HepG2 (cell line): ENCODE results near the gene COPZ1. TPM values are rescaled to one million over a fixed set of nuclear protein-coding genes. Genes with fewer than 3 reads are reported as not detected.
A peak's percentile ranks its signal among the peaks of the same experiment; 100 is the strongest.

Experiments used
- BORCS8-MEF2B ChIP-seq: sonication (generic); formaldehyde crosslinking; IDR thresholded peaks from 2 replicates; pipeline ENCODE4 v1.8.0; 2022; ENCODE audit warnings: mild to moderate bottlenecking, missing genetic modification reagents
- HOXA7 ChIP-seq: sonication (generic); formaldehyde crosslinking; IDR thresholded peaks from 2 replicates; pipeline ENCODE4 v1.8.1; 2022; ENCODE audit warnings: mild to moderate bottlenecking, missing genetic modification reagents, moderate library complexity
- HOXD1 ChIP-seq: sonication (generic); formaldehyde crosslinking; IDR thresholded peaks from 2 replicates; pipeline ENCODE4 v1.5.0; 2020; ENCODE audit warnings: missing genetic modification reagents
- IKZF1 ChIP-seq: fragments of 450-650 bp; IDR thresholded peaks from 2 replicates; pipeline ENCODE4 v1.7.1; 2016
- JDP2 ChIP-seq: sonication (generic); formaldehyde crosslinking; IDR thresholded peaks from 2 replicates; pipeline ENCODE4 v1.8.1; 2022; ENCODE audit warnings: missing genetic modification reagents, borderline replicate concordance
- MATR3 ChIP-seq: sonication (generic); formaldehyde crosslinking; IDR thresholded peaks from 2 replicates; pipeline ENCODE4 v1.4.0; 2020; ENCODE audit warnings: missing genetic modification reagents
- MED8 ChIP-seq: sonication (generic); formaldehyde crosslinking; IDR thresholded peaks from 2 replicates; pipeline ENCODE4 v1.8.1; 2023; ENCODE audit warnings: mild to moderate bottlenecking, missing genetic modification reagents; ENCODE audit not compliant: insufficient replicate concordance
- MTF2 ChIP-seq: sonication (generic); formaldehyde crosslinking; IDR thresholded peaks from 2 replicates; pipeline ENCODE4 v1.5.0; 2020; ENCODE audit warnings: missing genetic modification reagents, borderline replicate concordance
- RFXANK ChIP-seq: IDR thresholded peaks from 2 replicates; pipeline ENCODE4 v1.6.1; 2016
- RXRA ChIP-seq: sonication (generic); formaldehyde crosslinking; IDR thresholded peaks from 2 replicates; pipeline ENCODE4 v1.5.1; 2020; ENCODE audit warnings: missing genetic modification reagents
- SAFB2 ChIP-seq: sonication (generic); formaldehyde crosslinking; IDR thresholded peaks from 2 replicates; pipeline ENCODE4 v1.5.1; 2020; ENCODE audit warnings: missing genetic modification reagents, low read depth, mild to moderate bottlenecking, borderline replicate concordance
- SAP130 ChIP-seq: IDR thresholded peaks from 2 replicates; pipeline ENCODE4 v1.6.1; 2016; ENCODE audit warnings: low read depth
- SOX5 ChIP-seq: IDR thresholded peaks from 2 replicates; pipeline ENCODE4 v1.6.1; 2016; ENCODE audit warnings: borderline replicate concordance
- ZBTB43 ChIP-seq: sonication (generic); formaldehyde crosslinking; conservative IDR thresholded peaks from 2 replicates; pipeline ENCODE4 v1.4.0; 2020; ENCODE audit warnings: missing genetic modification reagents
- ZFAT ChIP-seq: sonication (generic); formaldehyde crosslinking; conservative IDR thresholded peaks from 2 replicates; pipeline ENCODE4 v1.8.1; 2023; ENCODE audit warnings: missing genetic modification reagents, inconsistent platforms
- ZKSCAN5 ChIP-seq: sonication (generic); formaldehyde crosslinking; IDR thresholded peaks from 2 replicates; pipeline ENCODE4 v1.5.1; 2020; ENCODE audit warnings: mild to moderate bottlenecking, missing genetic modification reagents
- ZNF235 ChIP-seq: sonication (generic); formaldehyde crosslinking; IDR thresholded peaks from 2 replicates; pipeline ENCODE4 v1.8.1; 2023; ENCODE audit warnings: mild to moderate bottlenecking, missing genetic modification reagents, borderline replicate concordance
- ZNF317 ChIP-seq: sonication (generic); formaldehyde crosslinking; IDR thresholded peaks from 2 replicates; pipeline ENCODE4 v1.5.0; 2020; ENCODE audit warnings: mild to moderate bottlenecking, missing genetic modification reagents
- ZNF34 ChIP-seq: sonication (generic); formaldehyde crosslinking; IDR thresholded peaks from 2 replicates; pipeline ENCODE4 v1.4.0; 2020; ENCODE audit warnings: mild to moderate bottlenecking, missing genetic modification reagents, borderline replicate concordance
- ZNF350 ChIP-seq: sonication (generic); formaldehyde crosslinking; IDR thresholded peaks from 2 replicates; pipeline ENCODE4 v1.4.0; 2020; ENCODE audit warnings: mild to moderate bottlenecking, low read depth, missing genetic modification reagents, borderline replicate concordance
- ZNF460 ChIP-seq: sonication (generic); formaldehyde crosslinking; IDR thresholded peaks from 2 replicates; pipeline ENCODE4 v1.5.1; 2020; ENCODE audit warnings: missing genetic modification reagents, mild to moderate bottlenecking, borderline replicate concordance
- ZNF570 ChIP-seq: sonication (generic); formaldehyde crosslinking; IDR thresholded peaks from 2 replicates; pipeline ENCODE4 v1.4.0; 2020; ENCODE audit warnings: mild to moderate bottlenecking, missing genetic modification reagents, borderline replicate concordance
- ZNF629 ChIP-seq: sonication (generic); formaldehyde crosslinking; conservative IDR thresholded peaks from 2 replicates; pipeline ENCODE4 v1.5.0; 2020; ENCODE audit warnings: missing genetic modification reagents
- ZNF772 ChIP-seq: sonication (generic); formaldehyde crosslinking; IDR thresholded peaks from 2 replicates; pipeline ENCODE4 v1.5.0; 2020; ENCODE audit warnings: mild to moderate bottlenecking, missing genetic modification reagents
- ZSCAN12 ChIP-seq: sonication (generic); formaldehyde crosslinking; IDR thresholded peaks from 2 replicates; pipeline ENCODE4 v1.9.0; 2021; ENCODE audit warnings: mild to moderate bottlenecking, missing genetic modification reagents
- polyA plus RNA-seq, 8 experiments: library from polyadenylated mRNA; depleted of rRNA in 3 of 8; stranded (reverse) in 7 of 8; unstranded in 1 of 8; fragments of >200 nt; fragmentation: Illumina TruSeq in 4 of 8; extraction: Trizol in 4 of 8; gene quantifications; 2 replicates each; pipeline versions ENCODE4 v1.2.1 to v1.2.3, GENCODE V29; 2011 to 2016; ENCODE audit warnings: low read depth in 4 of 8, missing spikeins in 1 of 8, mixed read lengths in 1 of 8; ENCODE audit not compliant: insufficient read depth in 1 of 8
- total RNA-seq, 5 experiments: library from RNA; depleted of rRNA; stranded (reverse); fragments of >200 nt; fragmentation: Illumina TruSeq; extraction: Trizol; gene quantifications; 2 replicates each; pipeline ENCODE4 v1.2.3, GENCODE V29; 2016; ENCODE audit warnings: low read depth in 1 of 5
- TF ChIP-seq, protein P1 (sequence below): sonication (generic); formaldehyde crosslinking; IDR thresholded peaks from 2 replicates; pipeline ENCODE4 v1.4.0; 2020; ENCODE audit warnings: missing genetic modification reagents, mild to moderate bottlenecking, borderline replicate concordance
- TF ChIP-seq, protein P2 (sequence below): sonication (generic); formaldehyde crosslinking; IDR thresholded peaks from 2 replicates; pipeline ENCODE4 v1.4.0; 2020; ENCODE audit warnings: mild to moderate bottlenecking, missing genetic modification reagents
- TF ChIP-seq, protein P3 (sequence below): sonication (generic); formaldehyde crosslinking; IDR thresholded peaks from 2 replicates; pipeline ENCODE4 v1.5.0; 2020; ENCODE audit warnings: missing genetic modification reagents, mild to moderate bottlenecking, borderline replicate concordance
- TF ChIP-seq, protein P4 (sequence below): IDR thresholded peaks from 2 replicates; pipeline ENCODE4 v1.6.1; 2016; ENCODE audit warnings: mild to moderate bottlenecking

COPZ1 gene
- total and polyA plus RNA-seq, 2 of the 13 experiments (the other 11 are each of a cell fraction or from before 2014, with no cell fraction given) = 125 to 184 TPM

DNA sequence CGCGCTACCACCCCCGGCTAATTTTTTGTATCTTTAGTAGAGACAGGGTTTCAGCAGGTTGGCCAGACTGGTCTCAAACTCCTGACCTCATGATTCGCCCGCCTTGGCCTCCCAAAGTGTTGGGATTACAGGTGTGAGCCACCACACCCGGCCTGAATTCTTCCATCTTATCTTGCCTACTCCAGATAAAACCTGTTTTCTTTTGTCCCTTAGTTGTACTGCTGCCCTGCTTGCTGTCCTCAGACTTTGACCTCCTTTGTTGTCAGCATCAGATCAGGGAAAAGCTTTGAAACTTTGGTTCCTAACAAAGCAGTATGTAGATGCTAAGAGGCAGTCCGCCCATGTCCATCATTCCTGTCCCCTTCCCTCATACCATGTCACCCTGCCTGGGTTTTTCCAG lies 15.9 kb downstream of the COPZ1 start (continued):
- no peak for TF ChIP-seq BORCS8-MEF2B
- TF ChIP-seq ZNF629 (CRISPR knock-in tag) = no peak
- TF ChIP-seq SOX5 (CRISPR knock-in tag) = peak; percentile 81
- TF ChIP-seq ZNF570 (CRISPR knock-in tag) = no peak
- TF ChIP-seq JDP2 (CRISPR knock-in tag) = no peak
- TF ChIP-seq ZKSCAN5 (CRISPR knock-in tag) = no peak
- TF ChIP-seq MTF2 (CRISPR knock-in tag) = no peak
- no peak for TF ChIP-seq ZNF350 (CRISPR knock-in tag)
- TF ChIP-seq ZNF317 = no peak
- no peak for TF ChIP-seq MED8 (CRISPR knock-in tag)
- peak; percentile 24; the same call in 1 of the 2 replicates for TF ChIP-seq SAP130 (CRISPR knock-in tag)
- TF ChIP-seq ZFAT (CRISPR knock-in tag) = no peak
- TF ChIP-seq IKZF1 = no peak
- no peak for TF ChIP-seq ZNF34 (CRISPR knock-in tag)
- TF ChIP-seq, protein P1, sequence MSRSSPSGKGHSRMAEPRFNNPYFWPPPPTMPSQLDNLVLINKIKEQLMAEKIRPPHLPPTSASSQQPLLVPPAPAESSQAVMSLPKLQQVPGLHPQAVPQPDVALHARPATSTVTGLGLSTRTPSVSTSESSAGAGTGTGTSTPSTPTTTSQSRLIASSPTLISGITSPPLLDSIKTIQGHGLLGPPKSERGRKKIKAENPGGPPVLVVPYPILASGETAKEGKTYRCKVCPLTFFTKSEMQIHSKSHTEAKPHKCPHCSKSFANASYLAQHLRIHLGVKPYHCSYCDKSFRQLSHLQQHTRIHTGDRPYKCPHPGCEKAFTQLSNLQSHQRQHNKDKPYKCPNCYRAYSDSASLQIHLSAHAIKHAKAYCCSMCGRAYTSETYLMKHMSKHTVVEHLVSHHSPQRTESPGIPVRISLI = no peak
- TF ChIP-seq, protein P2, sequence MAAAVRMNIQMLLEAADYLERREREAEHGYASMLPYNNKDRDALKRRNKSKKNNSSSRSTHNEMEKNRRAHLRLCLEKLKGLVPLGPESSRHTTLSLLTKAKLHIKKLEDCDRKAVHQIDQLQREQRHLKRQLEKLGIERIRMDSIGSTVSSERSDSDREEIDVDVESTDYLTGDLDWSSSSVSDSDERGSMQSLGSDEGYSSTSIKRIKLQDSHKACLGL (CRISPR knock-in tag) = no peak
- TF ChIP-seq HOXA7 (CRISPR knock-in tag) = no peak
- TF ChIP-seq HOXD1 (CRISPR knock-in tag) = no peak
- peak; percentile 93 for TF ChIP-seq ZNF460
- TF ChIP-seq, protein P3, sequence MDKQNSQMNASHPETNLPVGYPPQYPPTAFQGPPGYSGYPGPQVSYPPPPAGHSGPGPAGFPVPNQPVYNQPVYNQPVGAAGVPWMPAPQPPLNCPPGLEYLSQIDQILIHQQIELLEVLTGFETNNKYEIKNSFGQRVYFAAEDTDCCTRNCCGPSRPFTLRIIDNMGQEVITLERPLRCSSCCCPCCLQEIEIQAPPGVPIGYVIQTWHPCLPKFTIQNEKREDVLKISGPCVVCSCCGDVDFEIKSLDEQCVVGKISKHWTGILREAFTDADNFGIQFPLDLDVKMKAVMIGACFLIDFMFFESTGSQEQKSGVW (CRISPR knock-in tag) = no peak
- no peak for TF ChIP-seq ZNF235 (CRISPR knock-in tag)
- no peak for TF ChIP-seq RXRA (CRISPR knock-in tag)
- no peak for TF ChIP-seq MATR3 (CRISPR knock-in tag)
- TF ChIP-seq RFXANK (CRISPR knock-in tag) = no peak
- TF ChIP-seq, protein P4, sequence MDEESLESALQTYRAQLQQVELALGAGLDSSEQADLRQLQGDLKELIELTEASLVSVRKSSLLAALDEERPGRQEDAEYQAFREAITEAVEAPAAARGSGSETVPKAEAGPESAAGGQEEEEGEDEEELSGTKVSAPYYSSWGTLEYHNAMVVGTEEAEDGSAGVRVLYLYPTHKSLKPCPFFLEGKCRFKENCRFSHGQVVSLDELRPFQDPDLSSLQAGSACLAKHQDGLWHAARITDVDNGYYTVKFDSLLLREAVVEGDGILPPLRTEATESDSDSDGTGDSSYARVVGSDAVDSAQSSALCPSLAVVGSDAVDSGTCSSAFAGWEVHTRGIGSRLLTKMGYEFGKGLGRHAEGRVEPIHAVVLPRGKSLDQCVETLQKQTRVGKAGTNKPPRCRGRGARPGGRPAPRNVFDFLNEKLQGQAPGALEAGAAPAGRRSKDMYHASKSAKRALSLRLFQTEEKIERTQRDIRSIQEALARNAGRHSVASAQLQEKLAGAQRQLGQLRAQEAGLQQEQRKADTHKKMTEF (CRISPR knock-in tag) = no peak
- TF ChIP-seq ZNF772 (CRISPR knock-in tag) = no peak
- no peak for TF ChIP-seq ZBTB43
- TF ChIP-seq SAFB2 (CRISPR knock-in tag) = no peak
- no peak for TF ChIP-seq ZSCAN12 (CRISPR knock-in tag)
